Stimulated activated CD8-positive, alpha-beta memory T cell treated with anti-CD3 and anti-CD28 coated beads, Interleukin-15, amount 100 ng/mL, for 1 hour (primary cell): ENCODE measurements around the gene SSTR3.

Experiments used
- DNase-seq: peaks from one replicate; pipeline ENCODE4 v3.0.0-alpha.2; 2020; ENCODE audit warnings: low read depth

Gene SSTR3

GRCh38 chr22:37167176-37167980 is 44.9 kb downstream of the SSTR3 start:
- no peak for DNase-seq

GRCh38 chr22:37166675-37167066 is 45.6 kb downstream of the SSTR3 start:
- peak; percentile 78 for DNase-seq

- DNase-seq = no peak
These were observed 46.2 kb downstream of the SSTR3 start for GRCh38 chr22:37165940-37166674.

- no peak for DNase-seq
These were observed 47.2 kb downstream of the SSTR3 start for GRCh38 chr22:37165066-37165465.

- DNase-seq = no peak
These were observed 47.8 kb downstream of the SSTR3 start for GRCh38 chr22:37164505-37164887.

- DNase-seq = no peak
These were observed 48.4 kb downstream of the SSTR3 start for GRCh38 chr22:37163575-37164504.

GRCh38 chr22:37163096-37163489 is 49.2 kb downstream of the SSTR3 start:
- no peak for DNase-seq

- DNase-seq = peak; percentile 39
These were observed 49.8 kb downstream of the SSTR3 start for GRCh38 chr22:37162221-37163095.

- no peak for DNase-seq
These were observed 50.8 kb downstream of the SSTR3 start for GRCh38 chr22:37161443-37161842.

GRCh38 chr22:37160027-37160426 is 52.2 kb downstream of the SSTR3 start:
- no peak for DNase-seq

GRCh38 chr22:37158963-37159290 is 53.4 kb downstream of the SSTR3 start:
- no peak for DNase-seq

- no peak for DNase-seq
These were observed 54.6 kb downstream of the SSTR3 start for GRCh38 chr22:37157516-37158285.

GRCh38 chr22:37156686-37157435 is 55.4 kb downstream of the SSTR3 start:
- DNase-seq = no peak

GRCh38 chr22:37155971-37156370 is 56.3 kb downstream of the SSTR3 start:
- DNase-seq = no peak

GRCh38 chr22:37154925-37155712 is 57.2 kb downstream of the SSTR3 start:
- no peak for DNase-seq
